GM06990 (cell line): ENCODE data around the gene FBN2.
A peak's percentile ranks its signal among the peaks of the same experiment; 100 is the strongest.

Experiments
- DNase-seq: peaks from one replicate; pipeline ENCODE4 v3.0.0-alpha.2; 2011; ENCODE audit not compliant: insufficient read length; ENCODE audit errors: extremely low read depth
- H3K27me3 ChIP-seq: replicated peaks from 2 replicates; pipeline ENCODE4 v1.6.0; 2011; ENCODE audit warnings: low read length; ENCODE audit not compliant: control insufficient read depth, insufficient read depth
- H3K36me3 ChIP-seq: 2 replicates; pipeline ENCODE4 v1.5.1; 2011; ENCODE audit warnings: low read length; ENCODE audit not compliant: control insufficient read depth, insufficient read depth
- H3K4me3 ChIP-seq: replicated peaks from 2 replicates; pipeline ENCODE4 v1.5.1; 2011; ENCODE audit warnings: low read depth, mild to moderate bottlenecking, control low read depth, low read length
- CTCF ChIP-seq: IDR thresholded peaks from 2 replicates; pipeline ENCODE4 v1.5.1; 2011; ENCODE audit warnings: low read length, control low read depth, mild to moderate bottlenecking, inconsistent platforms; ENCODE audit not compliant: insufficient read depth, poor library complexity, severe bottlenecking

The FBN2 gene

GRCh38 chr5:128434993-128435392, 103.1 kb downstream of the FBN2 start:
- Histone ChIP-seq H3K4me3 (no peak overlapping the region), H3K27me3 (no peaks in the 10 kb centered on the region), H3K36me3 (no peaks in the 10 kb centered on the region)
- DNase-seq: no peak
- TF ChIP-seq CTCF: no peak

- TF ChIP-seq CTCF: no peak
- Histone ChIP-seq H3K27me3 (no peaks in the 10 kb centered on the region), H3K36me3 (no peaks in the 10 kb centered on the region), H3K4me3 (no peak overlapping the region)
- no peak for DNase-seq
These were observed 105.1 kb downstream of the FBN2 start for GRCh38 chr5:128432913-128433440.

DNA sequence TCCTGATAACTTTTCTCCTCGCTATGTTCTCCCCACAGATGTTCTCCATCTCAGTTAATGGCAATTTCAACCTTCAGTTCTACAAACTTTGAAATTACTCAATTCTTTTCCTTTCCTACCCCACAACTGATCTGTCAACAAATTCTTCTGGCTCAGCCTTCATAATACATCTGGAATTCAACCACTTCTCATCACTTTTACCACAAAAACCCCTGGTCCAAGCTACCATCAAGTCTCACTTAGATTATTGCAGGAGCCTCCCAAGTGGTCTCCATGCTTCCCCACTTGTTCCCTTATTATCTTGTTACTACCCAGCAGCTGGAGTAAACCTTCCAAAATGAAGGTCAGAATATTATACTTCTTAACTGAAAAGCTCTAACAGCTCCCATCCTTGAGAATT, 110.1 kb downstream of the FBN2 start:
- no peak for TF ChIP-seq CTCF
- no peaks in the 10 kb centered on the region for H3K27me3 ChIP-seq

GRCh38 chr5:128426090-128426534, 111.9 kb downstream of the FBN2 start:
- peak; percentile 4 for DNase-seq
- H3K36me3 ChIP-seq: no peaks in the 10 kb centered on the region
- no peak overlapping the region for H3K4me3 ChIP-seq
- TF ChIP-seq CTCF: no peak
- no peaks in the 10 kb centered on the region for H3K27me3 ChIP-seq

More for the DNA sequence above, 110.1 kb downstream of the FBN2 start:
- no peak overlapping the region for H3K4me3 ChIP-seq
- DNase-seq: no peak
- H3K36me3 ChIP-seq: no peaks in the 10 kb centered on the region

DNA sequence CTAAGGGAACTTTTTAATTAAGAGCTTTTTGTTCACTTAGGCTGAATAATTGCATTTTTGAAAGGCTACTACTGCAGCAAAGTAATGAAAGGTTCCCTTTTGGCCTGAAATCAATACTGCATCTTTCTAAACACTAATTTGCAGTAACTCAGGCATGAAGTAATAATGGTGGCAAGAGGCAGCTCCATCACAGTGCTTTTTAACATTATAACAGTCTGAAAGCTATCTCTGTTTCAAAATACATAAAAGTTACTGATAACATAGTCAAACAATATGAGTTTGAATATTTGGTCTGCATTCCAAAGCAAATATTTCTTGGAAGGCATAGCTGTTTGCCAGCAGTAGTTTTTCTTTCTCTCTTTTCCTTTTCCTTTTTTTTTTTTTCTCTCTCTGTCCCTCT, 113.4 kb downstream of the FBN2 start:
- Histone ChIP-seq H3K4me3 (no peak overlapping the region), H3K36me3 (no peaks in the 10 kb centered on the region), H3K27me3 (no peaks in the 10 kb centered on the region)
- no peak for DNase-seq
- TF ChIP-seq CTCF: no peak

DNA sequence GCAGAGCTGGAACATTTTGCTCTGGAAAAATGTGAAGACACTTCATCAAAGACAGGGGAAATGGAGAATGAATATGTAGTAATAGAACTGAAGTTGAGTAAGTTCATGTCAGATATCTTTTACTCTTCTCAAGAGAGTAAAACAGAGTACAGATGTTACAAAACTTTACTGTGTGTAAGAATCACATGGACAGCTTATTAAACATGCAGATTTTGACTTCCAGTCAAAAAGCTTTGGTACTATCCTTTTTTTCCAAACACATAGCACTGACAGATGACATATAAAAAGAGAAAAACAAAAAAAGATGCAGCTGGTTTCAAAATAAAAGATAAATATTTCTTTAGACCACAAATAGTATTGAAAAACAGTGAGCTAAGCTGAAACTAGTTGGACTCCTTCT, 115.4 kb downstream of the FBN2 start:
- no peaks in the 10 kb centered on the region for H3K27me3 ChIP-seq
- TF ChIP-seq CTCF: no peak
- no peaks in the 10 kb centered on the region for H3K36me3 ChIP-seq
- no peak overlapping the region for H3K4me3 ChIP-seq
- DNase-seq: no peak
